ENCODE data around the gene PDS5B. TPM values are rescaled to one million over a fixed set of nuclear protein-coding genes. Genes with fewer than 3 reads are reported as not detected.
A peak's percentile ranks its signal among the peaks of the same experiment; 100 is the strongest.

Gene PDS5B
- total RNA-seq, 2 experiments from 2014 or later: 45.8 to 47.5 TPM

GRCh38 chr13:32737111-32737571, 150.9 kb downstream of the PDS5B start:
- Mint-ChIP-seq H3K27ac (peak overlapping the region; percentile 87), H3K36me3 (peaks cover 27% of the 10 kb centered on the region), H3K4me1 (peaks cover 40% of the 10 kb centered on the region), H3K27me3 (no peaks in the 10 kb centered on the region), H3K9me3 (no peaks in the 10 kb centered on the region), H3K4me3 (peak overlapping the region; percentile 74)
- no peak for DNase-seq

- no peak for DNase-seq
- peaks cover 40% of the 10 kb centered on the region for H3K4me1 Mint-ChIP-seq
- no peaks in the 10 kb centered on the region for H3K27me3 Mint-ChIP-seq
- H3K36me3 Mint-ChIP-seq: peaks cover 28% of the 10 kb centered on the region
- H3K27ac Mint-ChIP-seq: peak overlapping the region; percentile 87
- peak overlapping the region; percentile 74 for H3K4me3 Mint-ChIP-seq
- H3K9me3 Mint-ChIP-seq: no peaks in the 10 kb centered on the region
Measured at GRCh38 chr13:32737679-32738078, 151.4 kb downstream of the PDS5B start.

GRCh38 chr13:32745509-32745908, 159.3 kb downstream of the PDS5B start:
- Mint-ChIP-seq H3K9me3 (no peaks in the 10 kb centered on the region), H3K36me3 (peaks cover 19% of the 10 kb centered on the region), H3K27me3 (no peaks in the 10 kb centered on the region)

GRCh38 chr13:32746474-32746873, 160.2 kb downstream of the PDS5B start:
- Mint-ChIP-seq H3K4me3 (no peak overlapping the region), H3K36me3 (peaks cover 21% of the 10 kb centered on the region), H3K27ac (no peak overlapping the region), H3K27me3 (no peaks in the 10 kb centered on the region), H3K4me1 (no peaks in the 10 kb centered on the region), H3K9me3 (no peaks in the 10 kb centered on the region)
- DNase-seq: no peak

More at GRCh38 chr13:32745509-32745908, 159.3 kb downstream of the PDS5B start:
- Mint-ChIP-seq H3K27ac (no peak overlapping the region), H3K4me1 (peaks cover 1% of the 10 kb centered on the region), H3K4me3 (no peak overlapping the region)
- no peak for DNase-seq

- no peaks in the 10 kb centered on the region for H3K9me3 Mint-ChIP-seq
- H3K4me3 Mint-ChIP-seq: no peak overlapping the region
- H3K4me1 Mint-ChIP-seq: no peaks in the 10 kb centered on the region
- H3K27me3 Mint-ChIP-seq: no peaks in the 10 kb centered on the region
- DNase-seq: no peak
- peaks cover 19% of the 10 kb centered on the region for H3K36me3 Mint-ChIP-seq
- H3K27ac Mint-ChIP-seq: no peak overlapping the region
Measured at GRCh38 chr13:32748305-32748704, 162.1 kb downstream of the PDS5B start.

GRCh38 chr13:32751340-32751739, 165.1 kb downstream of the PDS5B start:
- Mint-ChIP-seq H3K27ac (no peak overlapping the region), H3K4me1 (peaks cover 7% of the 10 kb centered on the region), H3K27me3 (no peaks in the 10 kb centered on the region), H3K9me3 (no peaks in the 10 kb centered on the region), H3K4me3 (no peak overlapping the region), H3K36me3 (peaks cover 30% of the 10 kb centered on the region)
- no peak for DNase-seq

- Mint-ChIP-seq H3K27ac (no peak overlapping the region), H3K27me3 (no peaks in the 10 kb centered on the region), H3K4me3 (no peak overlapping the region), H3K9me3 (no peaks in the 10 kb centered on the region), H3K4me1 (peaks cover 7% of the 10 kb centered on the region), H3K36me3 (peaks cover 29% of the 10 kb centered on the region)
- no peak for DNase-seq
Measured at GRCh38 chr13:32752311-32752710, 166.1 kb downstream of the PDS5B start.

GRCh38 chr13:32752997-32753606, 166.8 kb downstream of the PDS5B start:
- peaks cover 7% of the 10 kb centered on the region for H3K4me1 Mint-ChIP-seq
- H3K27me3 Mint-ChIP-seq: no peaks in the 10 kb centered on the region
- H3K27ac Mint-ChIP-seq: no peak overlapping the region
- no peak overlapping the region for H3K4me3 Mint-ChIP-seq
- H3K36me3 Mint-ChIP-seq: peaks cover 32% of the 10 kb centered on the region
- H3K9me3 Mint-ChIP-seq: no peaks in the 10 kb centered on the region
- no peak for DNase-seq

- Mint-ChIP-seq H3K27ac (no peak overlapping the region), H3K4me3 (no peak overlapping the region), H3K36me3 (peaks cover 33% of the 10 kb centered on the region), H3K9me3 (no peaks in the 10 kb centered on the region), H3K27me3 (no peaks in the 10 kb centered on the region), H3K4me1 (peaks cover 7% of the 10 kb centered on the region)
- no peak for DNase-seq
Measured at GRCh38 chr13:32754179-32754578, 167.9 kb downstream of the PDS5B start.

GRCh38 chr13:32759152-32759551, 172.9 kb downstream of the PDS5B start:
- H3K4me1 Mint-ChIP-seq: peaks cover 14% of the 10 kb centered on the region
- DNase-seq: no peak
- peaks cover 3% of the 10 kb centered on the region for H3K9me3 Mint-ChIP-seq
- no peak overlapping the region for H3K4me3 Mint-ChIP-seq
- no peak overlapping the region for H3K27ac Mint-ChIP-seq
- H3K36me3 Mint-ChIP-seq: peaks cover 58% of the 10 kb centered on the region
- no peaks in the 10 kb centered on the region for H3K27me3 Mint-ChIP-seq

- DNase-seq: no peak
- H3K9me3 Mint-ChIP-seq: peaks cover 3% of the 10 kb centered on the region
- no peak overlapping the region for H3K4me3 Mint-ChIP-seq
- no peaks in the 10 kb centered on the region for H3K27me3 Mint-ChIP-seq
- peaks cover 8% of the 10 kb centered on the region for H3K4me1 Mint-ChIP-seq
- H3K27ac Mint-ChIP-seq: peak overlapping the region; percentile 28
- peaks cover 52% of the 10 kb centered on the region for H3K36me3 Mint-ChIP-seq
Measured at GRCh38 chr13:32761472-32761871, 175.2 kb downstream of the PDS5B start.

GRCh38 chr13:32779119-32779518, 192.9 kb downstream of the PDS5B start:
- H3K27ac Mint-ChIP-seq: no peak overlapping the region
- no peaks in the 10 kb centered on the region for H3K27me3 Mint-ChIP-seq
- no peak for DNase-seq
- H3K4me1 Mint-ChIP-seq: peaks cover 17% of the 10 kb centered on the region
- peaks cover 11% of the 10 kb centered on the region for H3K9me3 Mint-ChIP-seq
- peaks cover 38% of the 10 kb centered on the region for H3K36me3 Mint-ChIP-seq
- H3K4me3 Mint-ChIP-seq: no peak overlapping the region

GRCh38 chr13:32781906-32782305, 195.7 kb downstream of the PDS5B start:
- H3K4me1 Mint-ChIP-seq: peaks cover 24% of the 10 kb centered on the region
- peaks cover 39% of the 10 kb centered on the region for H3K36me3 Mint-ChIP-seq
- no peak for DNase-seq
- no peak overlapping the region for H3K27ac Mint-ChIP-seq
- H3K4me3 Mint-ChIP-seq: no peak overlapping the region
- H3K9me3 Mint-ChIP-seq: peaks cover 13% of the 10 kb centered on the region
- no peaks in the 10 kb centered on the region for H3K27me3 Mint-ChIP-seq

- Mint-ChIP-seq H3K36me3 (peaks cover 43% of the 10 kb centered on the region), H3K9me3 (peaks cover 13% of the 10 kb centered on the region), H3K27ac (peak overlapping the region; percentile 71), H3K4me3 (no peak overlapping the region), H3K4me1 (peaks cover 24% of the 10 kb centered on the region), H3K27me3 (no peaks in the 10 kb centered on the region)
- no peak for DNase-seq
Measured at GRCh38 chr13:32783067-32783466, 196.8 kb downstream of the PDS5B start.

GRCh38 chr13:32790731-32791130, 204.5 kb downstream of the PDS5B start:
- H3K4me1 Mint-ChIP-seq: peaks cover 46% of the 10 kb centered on the region
- peak overlapping the region; percentile 86 for H3K27ac Mint-ChIP-seq
- peaks cover 8% of the 10 kb centered on the region for H3K9me3 Mint-ChIP-seq
- no peaks in the 10 kb centered on the region for H3K27me3 Mint-ChIP-seq
- H3K36me3 Mint-ChIP-seq: peaks cover 40% of the 10 kb centered on the region
- no peak overlapping the region for H3K4me3 Mint-ChIP-seq
- no peak for DNase-seq

- peak; percentile 59 for DNase-seq
- H3K4me1 Mint-ChIP-seq: peaks cover 46% of the 10 kb centered on the region
- H3K27ac Mint-ChIP-seq: peak overlapping the region; percentile 86
- H3K4me3 Mint-ChIP-seq: peak overlapping the region; percentile 19
- H3K9me3 Mint-ChIP-seq: peaks cover 8% of the 10 kb centered on the region
- H3K36me3 Mint-ChIP-seq: peaks cover 34% of the 10 kb centered on the region
- H3K27me3 Mint-ChIP-seq: no peaks in the 10 kb centered on the region
Measured at GRCh38 chr13:32791545-32792172, 205.4 kb downstream of the PDS5B start.

Measured in activated naive CD8-positive, alpha-beta T cell treated with anti-CD3 and anti-CD28 coated beads for 36 hours (primary cell).